ENCODE data around the gene ATP6V1B1. TPM values are rescaled to one million over a fixed set of nuclear protein-coding genes. Genes with fewer than 3 reads are reported as not detected.

ATP6V1B1 gene
- total and polyA plus RNA-seq, 4 donors: not detected

GRCh38 chr2:70891572-70892357, 43.9 kb upstream of the ATP6V1B1 start:
- Histone ChIP-seq H3K4me1 (ENCODE audit: control insufficient read depth in 4 of 4, insufficient read depth in 4 of 4, low read length in 3 of 4) (peaks cover 14 to 22% (median 17%) of the 10 kb centered on the region in 4 donors), H3K36me3 (ENCODE audit: control insufficient read depth in 4 of 4, insufficient read depth in 3 of 4, low read depth in 1 of 4, low read length in 3 of 4) (no peaks in the 10 kb centered on the region), H3K27ac (ENCODE audit: low read depth in 1 of 2, low read length in 2 of 2) (no peak overlapping the region), H3K9ac (ENCODE audit: low read depth in 1 of 2, low read length in 2 of 2) (no peak overlapping the region), H3K9me3 (ENCODE audit: control insufficient read depth in 4 of 4, low read length in 3 of 4) (no peaks in the 10 kb centered on the region), H3K4me3 (ENCODE audit: low read depth in 1 of 3, low read length in 3 of 3) (no peak overlapping the region), H3K27me3 (ENCODE audit: control insufficient read depth in 4 of 4, insufficient read depth in 4 of 4, low read length in 3 of 4) (peaks cover 3 to 22% (median 21%) of the 10 kb centered on the region in 4 donors)
- TF ChIP-seq REST (IDR thresholded peaks at IDR 0.05): no peak
- TF ChIP-seq JUND (IDR thresholded peaks at IDR 0.05): no peak
- TF ChIP-seq, protein P1, sequence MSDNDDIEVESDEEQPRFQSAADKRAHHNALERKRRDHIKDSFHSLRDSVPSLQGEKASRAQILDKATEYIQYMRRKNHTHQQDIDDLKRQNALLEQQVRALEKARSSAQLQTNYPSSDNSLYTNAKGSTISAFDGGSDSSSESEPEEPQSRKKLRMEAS (IDR thresholded peaks at IDR 0.05): no peak
- no peak for TF ChIP-seq SP1 (IDR thresholded peaks at IDR 0.05)
- DNase-seq (ENCODE audit: low spot score): no peak
- 41% methylated on average over 9 of the region's 9 CpGs for WGBS

DNA sequence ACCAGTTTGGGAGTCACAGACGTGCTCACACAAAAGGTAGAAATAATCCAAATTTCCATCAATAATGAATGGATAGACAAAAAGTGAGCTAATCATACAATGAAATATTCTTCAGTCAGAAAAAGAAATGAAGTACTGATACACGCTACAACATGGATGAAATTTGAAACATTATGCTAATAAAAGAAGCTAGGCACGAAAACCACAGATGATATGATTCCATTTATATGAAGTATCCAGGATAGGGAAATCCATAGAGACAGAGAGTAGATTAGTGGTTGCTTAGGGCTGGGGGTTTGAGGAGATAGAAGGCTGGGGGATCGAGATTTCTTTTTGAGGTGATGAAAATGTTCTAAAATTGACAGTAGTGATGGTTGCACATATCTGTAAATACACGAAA, 43.0 kb upstream of the ATP6V1B1 start:
- no peaks in the 10 kb centered on the region for H3K36me3 ChIP-seq (ENCODE audit: control insufficient read depth in 4 of 4, insufficient read depth in 3 of 4, low read depth in 1 of 4, low read length in 3 of 4)
- no peaks in the 10 kb centered on the region for H3K9me3 ChIP-seq (ENCODE audit: control insufficient read depth in 4 of 4, low read length in 3 of 4)
- no peak for DNase-seq (ENCODE audit: low spot score)
- TF ChIP-seq ZBTB33 (IDR thresholded peaks at IDR 0.05): no peak
- no peak for TF ChIP-seq HNF4A (conservative IDR thresholded peaks at IDR 0.05)
- no peak for TF ChIP-seq RXRA (IDR thresholded peaks at IDR 0.05)
- no peak overlapping the region for H3K4me3 ChIP-seq (ENCODE audit: low read depth in 1 of 3, low read length in 3 of 3)
- H3K9ac ChIP-seq (ENCODE audit: low read depth in 1 of 2, low read length in 2 of 2): no peak overlapping the region
- WGBS: 49% methylated on average over 5 of the region's 5 CpGs
- H3K27ac ChIP-seq (ENCODE audit: low read depth in 1 of 2, low read length in 2 of 2): no peak overlapping the region
- H3K27me3 ChIP-seq (ENCODE audit: control insufficient read depth in 4 of 4, insufficient read depth in 4 of 4, low read length in 3 of 4): peaks cover 9 to 30% (median 19%) of the 10 kb centered on the region in 4 donors
- peaks cover 7 to 16% (median 13%) of the 10 kb centered on the region in 4 donors for H3K4me1 ChIP-seq (ENCODE audit: control insufficient read depth in 4 of 4, insufficient read depth in 4 of 4, low read length in 3 of 4)

GRCh38 chr2:70893186-70893585, 42.5 kb upstream of the ATP6V1B1 start:
- peaks cover 9 to 30% (median 20%) of the 10 kb centered on the region in 4 donors for H3K27me3 ChIP-seq (ENCODE audit: control insufficient read depth in 4 of 4, insufficient read depth in 4 of 4, low read length in 3 of 4)
- H3K27ac ChIP-seq (ENCODE audit: low read depth in 1 of 2, low read length in 2 of 2): no peak overlapping the region
- DNase-seq (ENCODE audit: low spot score): no peak

More at GRCh38 chr2:70893186-70893585, 42.5 kb upstream of the ATP6V1B1 start:
- peaks cover 5 to 15% (median 10%) of the 10 kb centered on the region in 4 donors for H3K4me1 ChIP-seq (ENCODE audit: control insufficient read depth in 4 of 4, insufficient read depth in 4 of 4, low read length in 3 of 4)
- no peaks in the 10 kb centered on the region for H3K9me3 ChIP-seq (ENCODE audit: control insufficient read depth in 4 of 4, low read length in 3 of 4)
- no peak overlapping the region for H3K4me3 ChIP-seq (ENCODE audit: low read depth in 1 of 3, low read length in 3 of 3)
- TF ChIP-seq HNF4A (conservative IDR thresholded peaks at IDR 0.05): no peak
- no peak for TF ChIP-seq YY1 (IDR thresholded peaks at IDR 0.05)
- no peak for TF ChIP-seq GABPA (IDR thresholded peaks at IDR 0.05 in 1 of 2, conservative IDR thresholded peaks at IDR 0.05 in 1 of 2)
- TF ChIP-seq REST (IDR thresholded peaks at IDR 0.05): no peak
- no peak for TF ChIP-seq CTCF (IDR thresholded peaks at IDR 0.05; ENCODE audit: low read depth, low read length, missing input control)
- TF ChIP-seq NR2F2 (IDR thresholded peaks at IDR 0.05): no peak
- WGBS: 39% methylated on average over 2 of the region's 2 CpGs
- H3K9ac ChIP-seq (ENCODE audit: low read depth in 1 of 2, low read length in 2 of 2): no peak overlapping the region
- no peaks in the 10 kb centered on the region for H3K36me3 ChIP-seq (ENCODE audit: control insufficient read depth in 4 of 4, insufficient read depth in 3 of 4, low read depth in 1 of 4, low read length in 3 of 4)

Measured in liver (tissue), 9 donors.